ENCODE measurements around the gene RBSN.

DNA sequence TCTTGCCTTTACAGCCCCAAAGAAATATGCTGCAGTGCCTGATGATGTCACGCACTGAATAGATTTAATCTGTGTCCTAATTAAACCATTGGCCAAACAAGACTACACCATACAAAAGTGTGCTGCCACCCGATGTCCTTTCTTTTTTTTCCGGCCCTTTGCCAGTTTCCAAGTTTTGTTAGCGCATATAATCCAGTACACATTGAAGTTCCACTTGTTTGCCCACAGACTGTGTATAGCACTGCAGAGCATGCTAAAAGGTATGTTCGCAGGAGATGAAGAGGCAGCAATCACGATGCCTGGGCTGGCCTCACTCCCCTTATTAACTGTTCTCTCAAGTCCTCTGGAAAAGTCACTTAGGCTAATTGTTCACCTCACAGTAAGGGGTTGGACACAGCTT lies 60.6 kb downstream of the RBSN start:
- TF ChIP-seq, protein P1, sequence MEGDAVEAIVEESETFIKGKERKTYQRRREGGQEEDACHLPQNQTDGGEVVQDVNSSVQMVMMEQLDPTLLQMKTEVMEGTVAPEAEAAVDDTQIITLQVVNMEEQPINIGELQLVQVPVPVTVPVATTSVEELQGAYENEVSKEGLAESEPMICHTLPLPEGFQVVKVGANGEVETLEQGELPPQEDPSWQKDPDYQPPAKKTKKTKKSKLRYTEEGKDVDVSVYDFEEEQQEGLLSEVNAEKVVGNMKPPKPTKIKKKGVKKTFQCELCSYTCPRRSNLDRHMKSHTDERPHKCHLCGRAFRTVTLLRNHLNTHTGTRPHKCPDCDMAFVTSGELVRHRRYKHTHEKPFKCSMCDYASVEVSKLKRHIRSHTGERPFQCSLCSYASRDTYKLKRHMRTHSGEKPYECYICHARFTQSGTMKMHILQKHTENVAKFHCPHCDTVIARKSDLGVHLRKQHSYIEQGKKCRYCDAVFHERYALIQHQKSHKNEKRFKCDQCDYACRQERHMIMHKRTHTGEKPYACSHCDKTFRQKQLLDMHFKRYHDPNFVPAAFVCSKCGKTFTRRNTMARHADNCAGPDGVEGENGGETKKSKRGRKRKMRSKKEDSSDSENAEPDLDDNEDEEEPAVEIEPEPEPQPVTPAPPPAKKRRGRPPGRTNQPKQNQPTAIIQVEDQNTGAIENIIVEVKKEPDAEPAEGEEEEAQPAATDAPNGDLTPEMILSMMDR (IDR thresholded peaks at IDR 0.05; ENCODE audit: insufficient read depth, low read length) = no peak
- TF ChIP-seq, protein P2, sequence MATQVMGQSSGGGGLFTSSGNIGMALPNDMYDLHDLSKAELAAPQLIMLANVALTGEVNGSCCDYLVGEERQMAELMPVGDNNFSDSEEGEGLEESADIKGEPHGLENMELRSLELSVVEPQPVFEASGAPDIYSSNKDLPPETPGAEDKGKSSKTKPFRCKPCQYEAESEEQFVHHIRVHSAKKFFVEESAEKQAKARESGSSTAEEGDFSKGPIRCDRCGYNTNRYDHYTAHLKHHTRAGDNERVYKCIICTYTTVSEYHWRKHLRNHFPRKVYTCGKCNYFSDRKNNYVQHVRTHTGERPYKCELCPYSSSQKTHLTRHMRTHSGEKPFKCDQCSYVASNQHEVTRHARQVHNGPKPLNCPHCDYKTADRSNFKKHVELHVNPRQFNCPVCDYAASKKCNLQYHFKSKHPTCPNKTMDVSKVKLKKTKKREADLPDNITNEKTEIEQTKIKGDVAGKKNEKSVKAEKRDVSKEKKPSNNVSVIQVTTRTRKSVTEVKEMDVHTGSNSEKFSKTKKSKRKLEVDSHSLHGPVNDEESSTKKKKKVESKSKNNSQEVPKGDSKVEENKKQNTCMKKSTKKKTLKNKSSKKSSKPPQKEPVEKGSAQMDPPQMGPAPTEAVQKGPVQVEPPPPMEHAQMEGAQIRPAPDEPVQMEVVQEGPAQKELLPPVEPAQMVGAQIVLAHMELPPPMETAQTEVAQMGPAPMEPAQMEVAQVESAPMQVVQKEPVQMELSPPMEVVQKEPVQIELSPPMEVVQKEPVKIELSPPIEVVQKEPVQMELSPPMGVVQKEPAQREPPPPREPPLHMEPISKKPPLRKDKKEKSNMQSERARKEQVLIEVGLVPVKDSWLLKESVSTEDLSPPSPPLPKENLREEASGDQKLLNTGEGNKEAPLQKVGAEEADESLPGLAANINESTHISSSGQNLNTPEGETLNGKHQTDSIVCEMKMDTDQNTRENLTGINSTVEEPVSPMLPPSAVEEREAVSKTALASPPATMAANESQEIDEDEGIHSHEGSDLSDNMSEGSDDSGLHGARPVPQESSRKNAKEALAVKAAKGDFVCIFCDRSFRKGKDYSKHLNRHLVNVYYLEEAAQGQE (IDR thresholded peaks at IDR 0.05; ENCODE audit: insufficient replicate concordance, low read depth) = no peak
- TF ChIP-seq POLR2AphosphoS5 (IDR thresholded peaks at IDR 0.05; ENCODE audit: low read depth) = no peak
